Right atrium auricular region (tissue), 2 donors: ENCODE results near the gene CECR2. TPM values are rescaled to one million over a fixed set of nuclear protein-coding genes. Genes with fewer than 3 reads are reported as not detected.

Source experiments
- DNase-seq: peaks from one replicate; pipeline ENCODE4 v3.0.0-alpha.2; 2019; ENCODE audit warnings: low spot score
- H3K27ac ChIP-seq, 2 donors: fragments of 200-600 bp; sonication (generic); 1 replicate in 1 of 2; 2 replicates in 1 of 2; pipeline ENCODE4 v1.5.1; 2016 to 2019
- H3K27me3 ChIP-seq, 2 donors: fragments of 200-600 bp; sonication (generic); one replicate each; pipeline versions ENCODE4 v1.5.1 to v1.6.0; 2017 to 2019
- H3K36me3 ChIP-seq: fragments of 200-600 bp; sonication (generic); one replicate; pipeline ENCODE4 v1.5.1; 2016
- H3K4me1 ChIP-seq, 2 donors: fragments of 200-600 bp; sonication (generic); one replicate each; pipeline versions ENCODE4 v1.5.1 to v1.6.0; 2017 to 2019
- H3K4me3 ChIP-seq, 2 donors: fragments of 200-600 bp; sonication (generic); 1 replicate in 1 of 2; 2 replicates in 1 of 2; pipeline ENCODE4 v1.5.1; 2017 to 2019; ENCODE audit warnings: mild to moderate bottlenecking in 1 of 2, moderate library complexity in 1 of 2
- H3K9me3 ChIP-seq, 2 donors: fragments of 200-600 bp; sonication (generic); one replicate each; pipeline ENCODE4 v1.5.1; 2019
- CTCF ChIP-seq, 2 donors: fragments of 200-600 bp; sonication (generic); IDR thresholded peaks; one replicate each; pipeline ENCODE4 v1.5.1; 2019; ENCODE audit warnings: antibody characterized with exemption in 2 of 2
- total RNA-seq, 2 donors: library from RNA; depleted of rRNA; stranded (reverse); fragments of >200 nt; gene quantifications; one replicate each; pipeline ENCODE4 v1.1.0, GENCODE V29; 2016

The CECR2 gene
- total RNA-seq, 2 donors from 2014 or later = 4.0 to 4.8 TPM

- Histone ChIP-seq H3K36me3 (no peaks in the 10 kb centered on the region), H3K27ac (peak overlapping the region; percentile 91 to 97), H3K4me3 (peak overlapping the region in 1 of 2 donors; percentile 19), H3K27me3 (no peaks in the 10 kb centered on the region), H3K4me1 (peaks cover 2 to 38% of the 10 kb centered on the region in 2 donors), H3K9me3 (no peaks in the 10 kb centered on the region)
- DNase-seq = peak; percentile 79
- TF ChIP-seq CTCF (IDR thresholded peaks at IDR 0.05) = no peak
Observed at GRCh38 chr22:17569971-17570511, 200.8 kb downstream of the CECR2 start.

- no peak for TF ChIP-seq CTCF (IDR thresholded peaks at IDR 0.05)
- Histone ChIP-seq H3K27ac (peak overlapping the region; percentile 91 to 97), H3K9me3 (no peaks in the 10 kb centered on the region), H3K27me3 (no peaks in the 10 kb centered on the region), H3K4me1 (peaks cover 2 to 36% of the 10 kb centered on the region in 2 donors), H3K4me3 (peak overlapping the region; percentile 13 to 34), H3K36me3 (no peaks in the 10 kb centered on the region)
- DNase-seq = peak; percentile 95
Observed at GRCh38 chr22:17570851-17571631, 201.8 kb downstream of the CECR2 start.

GRCh38 chr22:17575151-17575550, 205.9 kb downstream of the CECR2 start:
- H3K27ac ChIP-seq = no peak overlapping the region
- no peaks in the 10 kb centered on the region for H3K36me3 ChIP-seq
- no peak for DNase-seq
- no peak for TF ChIP-seq CTCF (IDR thresholded peaks at IDR 0.05)
- H3K27me3 ChIP-seq = no peaks in the 10 kb centered on the region
- peaks cover under 1 to 28% of the 10 kb centered on the region in 2 donors for H3K4me1 ChIP-seq
- H3K4me3 ChIP-seq = no peak overlapping the region
- no peaks in the 10 kb centered on the region for H3K9me3 ChIP-seq

GRCh38 chr22:17575681-17576080, 206.4 kb downstream of the CECR2 start:
- H3K27me3 ChIP-seq = no peaks in the 10 kb centered on the region
- H3K9me3 ChIP-seq = no peaks in the 10 kb centered on the region
- peak overlapping the region in 1 of 2 donors; percentile 88 for H3K27ac ChIP-seq
- peaks cover 0 to 23% of the 10 kb centered on the region in 2 donors for H3K4me1 ChIP-seq
- no peaks in the 10 kb centered on the region for H3K36me3 ChIP-seq
- no peak for TF ChIP-seq CTCF (IDR thresholded peaks at IDR 0.05)
- H3K4me3 ChIP-seq = no peak overlapping the region
- no peak for DNase-seq

- H3K9me3 ChIP-seq = no peaks in the 10 kb centered on the region
- H3K27me3 ChIP-seq = no peaks in the 10 kb centered on the region
Observed at GRCh38 chr22:17576470-17576869, 207.2 kb downstream of the CECR2 start.

More at GRCh38 chr22:17576470-17576869, 207.2 kb downstream of the CECR2 start:
- no peak for TF ChIP-seq CTCF (IDR thresholded peaks at IDR 0.05)
- H3K27ac ChIP-seq = peak overlapping the region in 1 of 2 donors; percentile 88
- no peaks in the 10 kb centered on the region for H3K36me3 ChIP-seq
- no peak overlapping the region for H3K4me3 ChIP-seq
- no peak for DNase-seq
- H3K4me1 ChIP-seq = peaks cover 0 to 18% of the 10 kb centered on the region in 2 donors
